AG08396 (cell line): ENCODE results near the gene CADPS.

ENCODE experiments used
- DNase-seq: peaks from one replicate; pipeline ENCODE4 v3.0.0; 2012; ENCODE audit warnings: low spot score, mixed read lengths

CADPS gene

DNA sequence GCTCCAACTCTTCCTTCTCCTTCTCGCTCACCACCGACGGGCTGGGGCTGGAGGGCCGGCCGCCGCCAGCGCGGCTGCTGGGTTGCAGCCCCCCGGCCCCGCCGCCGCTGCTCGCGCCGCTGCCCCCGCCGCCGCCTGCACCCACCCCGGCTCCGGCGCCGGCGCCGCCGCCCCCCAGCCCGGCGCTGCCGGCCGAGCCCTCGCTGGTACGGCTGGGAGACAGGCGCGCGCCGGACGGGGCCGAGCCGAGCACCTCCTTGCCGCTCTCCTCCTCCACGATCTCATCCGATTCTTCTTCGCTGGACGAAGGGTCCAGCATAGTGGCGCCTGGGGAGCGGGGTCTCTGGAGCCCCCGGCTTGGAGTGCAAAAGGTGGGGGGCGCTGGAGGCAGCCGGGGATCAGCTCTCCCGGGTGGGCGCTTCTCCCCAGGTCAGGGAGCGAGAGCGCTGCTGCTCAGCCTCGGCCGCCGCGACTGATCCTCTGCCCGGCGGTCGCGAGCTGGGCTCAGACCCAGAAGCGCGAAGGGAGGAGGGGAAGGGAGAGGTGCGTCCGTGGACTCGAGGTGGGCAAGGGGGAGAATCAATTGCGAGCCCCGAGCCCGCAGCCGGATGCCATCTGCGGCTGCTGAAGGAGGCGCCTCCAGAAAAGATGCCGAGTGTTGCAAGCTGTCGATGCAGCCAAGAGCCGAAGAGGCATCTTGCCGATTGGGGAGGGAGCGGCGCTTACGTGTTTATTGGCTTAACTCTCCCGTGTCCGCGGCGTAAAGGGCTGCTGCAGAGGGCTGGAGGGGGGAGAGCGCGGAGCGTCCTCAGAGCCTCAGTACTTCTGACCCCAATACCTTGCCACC is at the start of gene CADPS:
Gene CADPS (minus strand): TSS at position 706 of the 847 bp plus-strand sequence. CDS start 387 bp downstream, at position 319.
- peak; percentile 21 for DNase-seq

DNA sequence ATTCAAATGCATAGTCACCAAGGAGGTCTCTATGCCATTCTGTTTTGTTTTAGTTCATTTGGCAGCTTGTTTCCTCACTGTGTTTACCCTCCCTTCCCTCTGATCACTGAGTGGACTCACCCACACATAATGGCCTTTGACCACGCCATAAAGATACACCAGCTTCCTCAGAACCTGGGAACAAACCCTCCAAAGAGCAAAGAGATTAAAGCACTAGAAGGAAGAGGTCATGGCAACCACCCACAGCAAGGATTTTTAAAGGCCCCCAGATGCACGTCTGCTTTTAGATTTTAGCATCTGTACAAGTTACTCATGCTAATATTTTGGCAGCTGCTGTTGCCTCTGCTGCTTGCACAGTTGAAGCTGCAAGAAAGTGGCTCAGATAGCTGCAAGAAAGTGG is 47.9 kb upstream of the CADPS start:
- no peak for DNase-seq

DNA sequence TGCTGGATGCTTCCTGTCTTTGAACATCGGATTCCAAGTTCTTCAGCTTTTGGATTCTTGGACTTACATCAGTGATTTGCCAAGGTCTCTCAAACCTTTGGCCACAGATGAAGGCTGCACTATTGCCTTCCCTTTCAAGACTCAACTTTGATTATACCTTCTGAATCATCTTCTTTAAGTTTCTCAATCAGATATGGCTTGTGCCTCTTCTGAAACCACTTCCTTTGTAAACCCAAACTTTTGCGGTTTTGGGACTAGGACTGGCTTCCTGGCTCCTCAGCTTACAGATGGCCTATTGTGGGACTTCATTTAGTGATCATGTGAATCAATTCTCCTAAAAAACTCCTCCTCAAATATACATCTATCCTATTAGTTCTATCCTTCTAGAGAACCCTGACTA is 47.1 kb upstream of the CADPS start:
- DNase-seq: no peak

DNA sequence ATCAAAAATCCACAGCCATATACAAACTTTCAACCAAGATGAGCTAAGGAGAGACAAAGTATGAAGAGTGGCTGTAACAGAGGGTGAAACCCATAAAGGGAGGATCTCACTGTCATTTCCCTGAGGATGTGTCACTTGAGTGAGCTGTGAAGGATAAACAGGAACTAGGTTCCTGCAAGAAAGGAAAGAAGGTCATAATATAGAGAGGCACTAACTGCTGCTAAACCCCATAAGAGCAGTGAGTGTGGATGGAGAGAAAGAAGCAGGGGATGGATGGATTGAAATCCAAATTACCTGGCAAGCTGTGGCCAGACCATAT is 45.2 kb upstream of the CADPS start:
- no peak for DNase-seq

DNA sequence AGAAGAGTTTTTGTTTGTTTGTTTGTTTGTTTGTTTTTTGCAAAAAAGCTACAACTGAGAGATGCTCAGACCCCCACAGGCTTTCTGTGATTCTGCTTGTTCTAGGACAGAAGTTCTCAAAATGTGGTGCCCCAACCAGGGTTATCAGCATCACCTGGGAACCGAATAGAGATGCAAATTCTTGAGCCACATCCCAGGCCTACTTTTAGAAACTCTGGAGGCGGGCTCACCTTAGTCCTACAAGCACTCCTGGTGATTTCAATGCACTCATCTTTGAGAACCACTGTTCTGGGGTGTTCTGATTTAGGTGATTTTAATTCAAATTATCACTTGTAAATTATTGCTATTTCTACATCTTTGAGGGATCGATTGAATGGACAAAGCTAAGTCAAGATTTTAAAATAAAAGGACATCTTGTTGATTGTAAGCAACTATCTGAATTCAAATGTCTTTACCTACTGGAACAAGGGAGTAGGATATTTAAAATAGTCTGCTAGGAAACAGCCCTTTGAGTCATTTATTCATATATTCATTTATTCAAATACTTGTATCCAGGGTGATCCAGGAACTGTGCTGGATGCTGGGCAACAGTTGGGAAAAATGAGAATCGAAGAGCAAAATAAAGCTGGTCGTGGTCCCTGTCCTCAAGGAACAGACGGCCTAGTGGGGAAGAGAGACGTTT is 44.7 kb upstream of the CADPS start:
- no peak for DNase-seq

DNA sequence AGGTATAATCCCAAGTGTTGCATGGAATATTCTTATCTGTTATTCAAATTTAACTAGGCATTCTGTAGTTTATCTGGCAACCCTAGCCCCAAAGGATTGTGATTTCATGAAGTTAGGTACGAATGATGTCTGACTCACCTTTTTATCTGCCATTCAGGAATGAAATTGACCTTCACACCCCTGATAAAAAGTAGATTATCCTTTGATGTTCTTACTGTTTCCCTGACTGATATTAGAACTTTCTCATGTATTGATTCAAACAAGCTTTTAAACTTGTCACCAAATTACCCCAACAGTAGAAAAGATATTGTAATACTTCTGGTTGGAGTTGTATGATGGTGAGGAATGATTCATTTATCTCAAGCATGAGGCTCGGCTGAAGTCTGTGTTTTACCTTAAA is 43.6 kb upstream of the CADPS start:
- DNase-seq: no peak

DNA sequence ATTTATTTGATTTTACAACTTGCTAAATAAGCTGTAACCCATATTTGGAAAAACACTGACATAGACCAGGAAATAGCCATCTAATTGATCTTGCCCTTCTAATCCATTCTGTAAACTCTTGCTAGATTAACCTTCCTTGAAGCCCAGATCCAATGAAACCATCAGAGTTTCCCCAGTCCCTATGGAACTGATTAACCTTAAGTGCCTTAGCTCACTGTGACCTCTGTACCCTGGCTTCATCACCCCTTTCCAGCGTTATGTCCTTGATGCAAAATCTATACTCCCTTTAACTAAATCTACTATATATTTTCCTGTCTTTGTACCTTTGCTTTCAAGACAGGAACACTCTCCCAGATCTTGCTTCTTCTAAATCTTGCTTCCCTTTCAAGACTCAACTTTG is 42.9 kb upstream of the CADPS start:
- no peak for DNase-seq

DNA sequence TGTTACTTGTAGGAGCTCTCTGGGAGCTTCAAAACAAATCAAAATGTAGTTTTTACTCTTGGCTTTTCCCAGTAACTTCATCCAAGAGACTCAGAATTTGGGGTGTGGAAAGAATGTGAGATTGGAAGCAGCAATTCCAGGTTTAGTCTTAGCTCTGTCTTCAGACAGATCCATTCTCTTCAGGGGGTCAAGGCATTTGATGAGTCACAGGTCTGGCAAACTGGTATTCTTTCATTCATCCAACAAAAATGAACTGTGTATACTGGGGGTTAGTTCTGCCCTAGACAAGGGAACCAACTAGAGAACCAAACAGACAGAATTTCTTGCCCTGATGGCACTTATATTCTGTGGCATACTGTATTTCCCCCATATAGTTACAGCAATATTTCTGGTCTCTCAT is 36.3 kb upstream of the CADPS start:
- DNase-seq: no peak

DNA sequence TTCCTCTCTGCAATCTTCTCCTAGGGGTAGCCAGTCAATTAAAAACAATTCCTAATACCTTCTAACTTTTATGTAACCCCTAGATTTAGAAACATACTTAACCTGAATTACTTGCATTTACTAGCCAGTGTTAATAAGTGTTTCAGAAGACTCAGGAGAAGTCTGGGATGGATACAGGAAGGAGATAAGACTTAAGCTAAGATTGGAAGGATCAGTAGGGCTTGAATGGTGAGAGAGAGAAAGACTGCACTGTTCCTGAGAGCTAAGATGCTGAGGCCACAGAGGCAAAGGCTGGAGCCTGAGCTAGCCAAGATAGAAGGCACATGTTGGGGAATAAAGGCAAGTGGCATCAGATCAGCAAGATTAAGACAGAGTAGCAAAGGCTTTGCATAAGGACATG is 30.1 kb upstream of the CADPS start:
- no peak for DNase-seq

DNA sequence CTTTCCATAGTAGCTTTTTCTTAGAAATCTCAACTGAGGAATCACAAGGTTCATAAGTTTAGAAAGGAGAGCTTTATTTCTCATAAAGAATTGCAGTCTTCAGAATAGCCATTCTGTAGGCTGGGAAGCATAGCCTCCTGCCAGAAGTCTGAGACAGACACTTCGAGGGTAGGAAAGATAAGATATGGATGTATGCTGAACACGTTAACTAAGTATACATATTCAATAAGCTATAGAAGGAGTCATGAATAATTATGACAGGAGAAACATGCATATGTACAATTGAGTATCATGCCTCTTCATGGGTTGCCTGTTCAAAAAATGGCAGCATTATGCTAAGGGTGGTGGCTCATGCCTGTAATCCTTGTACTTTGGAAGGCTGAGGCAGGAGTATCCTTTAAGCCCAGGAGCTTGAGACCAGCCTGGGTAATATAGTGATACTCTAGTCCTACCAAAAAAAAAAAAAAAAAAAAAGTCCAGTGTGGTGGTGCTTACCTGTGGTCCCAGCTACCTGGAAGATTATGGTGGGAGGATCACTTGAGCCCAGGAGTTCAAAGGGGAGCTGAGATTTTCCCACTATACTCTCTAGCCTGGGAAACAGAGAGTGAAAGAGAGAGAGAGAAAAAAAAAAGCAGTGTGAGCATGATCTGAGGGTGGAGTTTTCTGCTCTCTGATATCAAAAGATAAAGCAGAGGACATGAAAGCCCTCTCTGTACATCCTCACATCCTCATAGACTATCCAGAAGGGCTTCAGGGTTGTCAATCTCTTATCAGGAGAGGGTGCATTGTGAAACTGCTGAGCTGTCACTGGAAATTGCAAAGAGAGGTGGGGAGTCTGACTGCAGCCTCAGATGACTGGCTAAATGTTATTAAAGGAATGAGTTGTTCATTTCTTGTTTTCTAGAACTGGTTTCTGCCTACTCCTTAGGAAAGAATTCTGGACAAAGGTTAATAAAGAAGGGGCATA is 23.6 kb upstream of the CADPS start:
- DNase-seq: no peak

DNA sequence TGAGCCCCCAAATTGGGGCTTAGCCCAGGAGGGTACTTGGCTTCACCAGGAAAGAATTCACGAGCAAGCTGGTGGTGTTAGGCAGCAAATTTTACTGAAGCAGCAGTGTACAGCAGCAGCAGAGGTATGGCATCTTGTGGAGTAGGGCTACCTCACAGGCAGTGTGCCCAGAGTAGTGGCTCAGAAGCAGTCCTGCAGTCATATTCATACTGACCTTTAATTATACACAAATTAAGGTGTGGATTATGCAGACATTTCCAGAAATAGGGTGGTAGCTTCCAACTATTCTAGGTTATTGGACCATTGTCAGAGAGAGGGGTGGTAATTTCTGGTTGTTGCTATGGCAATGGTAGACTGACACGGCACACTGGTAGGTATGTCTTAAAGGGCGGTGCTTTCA is 20.7 kb upstream of the CADPS start:
- no peak for DNase-seq

DNA sequence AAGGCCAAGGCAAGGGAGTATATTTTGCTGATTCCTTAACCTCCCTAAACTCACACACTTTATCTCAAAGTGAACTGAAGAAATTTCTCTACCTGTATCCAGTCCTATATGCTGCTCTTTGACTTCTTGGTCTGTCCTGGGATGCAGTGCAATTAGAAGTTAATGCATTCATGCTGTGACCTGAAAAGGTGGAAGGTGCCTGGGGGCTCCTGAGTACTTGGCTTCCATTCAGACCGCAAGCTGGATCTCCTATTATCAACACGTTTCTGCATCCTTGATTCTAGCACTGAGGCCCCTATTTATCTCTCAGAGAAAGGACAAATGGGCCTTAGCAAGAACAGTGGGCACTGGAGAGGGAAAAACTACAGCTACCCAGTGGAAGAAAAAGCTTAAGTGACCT is 17.7 kb upstream of the CADPS start:
- no peak for DNase-seq

DNA sequence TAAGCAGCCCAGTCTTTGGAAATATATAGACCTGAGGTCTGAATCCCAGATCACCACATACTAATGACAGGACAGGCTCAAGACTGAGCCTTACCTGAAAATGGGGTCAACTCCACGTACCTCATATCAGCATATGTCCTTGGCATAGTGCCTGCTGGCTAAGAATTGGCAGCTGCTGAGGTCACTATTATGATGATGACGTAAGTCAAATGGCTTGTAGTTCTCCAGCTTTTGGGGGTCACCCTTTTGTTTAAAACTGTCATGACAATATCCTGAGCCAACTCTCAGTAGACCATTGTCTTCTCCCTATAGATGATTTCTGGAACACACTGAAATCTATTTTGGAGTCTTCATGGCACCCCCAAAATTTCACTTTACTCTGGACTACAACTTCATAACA is 16.8 kb upstream of the CADPS start:
- DNase-seq: no peak

DNA sequence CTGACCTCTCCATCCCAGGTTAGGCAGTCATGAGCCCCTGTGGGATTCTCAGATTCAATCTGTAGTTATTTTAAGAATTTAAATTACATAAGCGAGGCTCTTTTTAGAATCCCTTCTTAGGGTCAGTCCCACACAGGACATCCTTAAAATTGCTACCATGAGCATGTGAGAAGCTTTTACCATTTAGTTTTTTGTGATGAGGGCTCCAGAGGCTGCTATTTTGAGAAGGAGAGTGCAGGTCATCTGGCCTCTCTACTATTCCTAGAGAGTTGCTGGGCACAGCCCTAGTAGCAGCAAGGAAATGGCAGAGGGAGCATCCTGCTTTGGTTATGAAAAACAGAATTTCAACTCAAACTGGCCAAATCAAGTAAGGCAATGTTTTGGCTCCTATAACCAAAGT is 13.6 kb upstream of the CADPS start:
- DNase-seq: no peak

DNA sequence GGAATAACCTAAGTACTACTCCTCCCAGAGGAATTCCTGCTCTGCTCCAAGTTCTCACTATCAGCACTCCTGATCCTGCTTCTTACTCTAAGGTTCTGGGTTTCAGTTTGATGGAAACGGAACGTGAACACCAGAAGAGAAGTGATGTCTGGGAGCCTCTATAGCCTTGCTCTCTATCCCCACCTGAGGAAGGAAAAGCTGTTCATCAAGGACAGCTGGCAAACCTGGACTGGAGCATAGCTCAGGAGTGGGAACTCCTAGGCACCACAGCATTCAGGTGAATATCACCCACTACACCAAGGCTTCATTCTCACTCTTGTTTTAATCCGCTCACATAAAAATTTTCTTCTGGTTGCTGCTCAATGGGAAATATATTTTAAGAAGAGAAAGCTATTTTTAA is 13.0 kb upstream of the CADPS start:
- DNase-seq: no peak

DNA sequence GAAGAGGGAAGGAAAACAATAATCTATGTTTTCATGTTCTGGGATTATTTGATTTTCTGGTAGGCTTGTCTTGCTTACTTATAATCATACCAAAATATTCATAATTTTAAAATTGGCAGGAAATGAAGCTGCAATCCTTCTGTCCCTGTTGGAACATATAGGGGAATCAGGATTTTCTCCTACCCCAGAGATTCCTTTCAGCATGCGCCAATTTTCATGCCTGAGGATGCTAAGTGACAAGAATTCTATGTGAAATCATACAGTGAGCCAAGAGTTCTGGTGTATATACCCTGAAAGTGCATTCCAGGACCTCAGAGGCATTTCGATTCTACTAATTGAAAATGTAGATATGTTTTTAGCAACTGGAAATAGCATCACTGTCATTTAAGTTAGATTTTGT is 9.9 kb upstream of the CADPS start:
- DNase-seq: no peak

DNA sequence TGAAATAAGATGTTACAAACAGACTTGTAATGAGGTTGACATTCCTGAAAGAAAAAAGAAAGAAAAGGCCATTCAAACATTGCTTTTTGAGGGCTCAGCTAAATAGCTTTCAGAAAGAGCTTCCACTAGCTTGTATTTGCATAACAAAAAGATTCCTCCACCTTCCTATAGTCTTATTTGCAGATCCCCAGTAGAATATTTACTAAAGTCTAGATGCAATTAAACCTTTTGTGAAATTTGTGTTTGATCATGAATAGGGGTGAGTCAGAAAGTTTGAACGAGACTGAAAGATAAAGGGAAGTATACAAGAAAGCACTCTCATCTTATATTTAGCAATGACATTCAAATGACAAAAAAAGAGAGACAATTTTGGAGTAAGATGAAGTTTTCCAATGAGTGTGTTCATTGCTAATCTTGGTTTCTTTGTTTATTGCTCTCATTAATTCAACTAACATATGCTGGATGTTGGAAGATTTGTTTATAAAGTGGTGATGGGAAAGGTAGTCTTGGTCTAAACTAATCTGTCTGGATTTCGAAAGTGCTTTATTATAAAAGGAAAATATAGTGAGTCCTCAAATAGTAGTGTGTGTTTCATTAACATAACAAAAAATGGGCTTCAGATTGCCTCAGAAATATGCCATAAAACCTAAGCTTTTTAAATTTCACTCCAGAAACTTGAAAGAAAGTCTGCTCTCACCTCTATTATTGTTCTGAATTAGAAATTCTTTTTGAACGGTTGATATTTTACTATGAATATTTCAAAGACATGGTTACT is 9.1 kb upstream of the CADPS start:
- DNase-seq: no peak

DNA sequence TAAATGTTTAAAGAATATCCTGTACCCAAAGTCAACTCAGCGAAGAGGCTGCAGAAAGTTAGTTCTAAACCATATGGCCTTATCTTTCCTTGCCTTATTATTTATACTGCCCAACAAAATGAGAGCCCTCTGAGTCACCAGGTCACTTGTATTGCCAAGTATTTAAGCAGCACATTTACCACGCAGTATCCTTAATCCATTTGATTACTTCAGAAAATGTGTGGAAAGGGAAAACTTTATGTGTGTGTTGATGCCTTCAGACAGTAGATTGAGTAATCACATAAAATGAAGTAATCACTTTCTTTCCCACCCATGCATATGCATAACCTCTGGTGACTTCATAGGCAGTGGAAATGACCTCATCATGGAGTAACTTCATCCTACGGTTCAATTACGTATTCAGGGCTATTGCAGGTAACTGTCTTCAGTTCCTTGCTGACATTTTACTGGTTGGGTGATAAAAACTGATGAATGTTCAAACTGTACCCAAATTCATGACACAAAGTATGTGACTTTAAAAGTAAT is 7.5 kb upstream of the CADPS start:
- no peak for DNase-seq

DNA sequence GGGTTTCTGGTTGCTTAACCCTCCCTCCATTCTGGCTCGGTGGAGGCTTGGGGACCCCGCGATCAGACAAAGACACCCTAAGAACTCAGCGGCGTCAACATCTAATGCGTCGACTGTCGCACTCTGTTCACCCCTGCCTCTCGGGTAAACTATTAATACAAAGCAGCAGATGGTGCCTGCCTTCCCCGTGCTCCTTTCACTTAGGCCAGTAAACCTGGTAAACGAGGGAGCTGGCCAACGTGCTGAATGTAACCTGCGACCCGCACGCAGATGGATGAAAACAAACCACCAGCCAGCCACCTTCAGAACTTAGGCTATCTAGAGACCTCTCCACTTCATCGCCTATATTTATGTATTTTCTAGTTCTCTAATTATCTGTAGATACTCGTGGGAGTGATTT is 848 bp upstream of the CADPS start:
- peak; percentile 24 for DNase-seq

DNA sequence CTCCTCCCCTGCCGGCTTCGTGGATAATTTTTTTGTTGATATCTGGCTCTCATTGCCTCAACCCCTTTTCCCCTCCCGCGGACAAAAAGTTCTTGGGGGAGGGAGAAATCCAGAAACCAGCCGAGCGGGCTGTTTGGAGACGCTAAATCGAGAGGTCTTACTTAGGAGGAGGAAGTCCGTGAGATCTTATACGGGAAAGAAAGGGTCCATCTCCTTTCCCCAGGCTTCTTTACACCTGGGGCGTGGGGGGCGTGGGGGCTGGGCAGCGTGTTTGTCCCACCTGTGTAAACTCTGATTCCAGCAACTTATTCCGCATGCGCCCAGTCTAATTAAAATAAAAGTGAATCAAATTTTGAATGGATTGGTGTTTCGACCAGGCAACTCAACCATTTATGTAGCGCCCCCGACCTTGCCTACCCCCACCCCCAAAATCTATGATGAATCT is 364 bp upstream of the CADPS start:
- DNase-seq: no peak
